ENCODE results near the gene GPR146.

GPR146 gene

GRCh38 chr7:1103789-1104515 lies 59.6 kb downstream of the GPR146 start:
- DNase-seq (ENCODE audit: low read depth in 2 of 3, low spot score in 2 of 3): no peak

GRCh38 chr7:1104516-1105179 lies 60.3 kb downstream of the GPR146 start:
- DNase-seq (ENCODE audit: low read depth in 2 of 3, low spot score in 2 of 3): no peak

- no peak for DNase-seq (ENCODE audit: low read depth in 2 of 3, low spot score in 2 of 3)
Observed at GRCh38 chr7:1105189-1105588, 60.8 kb downstream of the GPR146 start.

- no peak for DNase-seq (ENCODE audit: low read depth in 2 of 3, low spot score in 2 of 3)
Observed at GRCh38 chr7:1106063-1106792, 61.9 kb downstream of the GPR146 start.

- no peak for DNase-seq (ENCODE audit: low read depth in 2 of 3, low spot score in 2 of 3)
Observed at GRCh38 chr7:1106793-1107421, 62.6 kb downstream of the GPR146 start.

- no peak for DNase-seq (ENCODE audit: low read depth in 2 of 3, low spot score in 2 of 3)
Observed at GRCh38 chr7:1108264-1108920, 64.0 kb downstream of the GPR146 start.

Data from activated CD8-positive, alpha-beta memory T cell treated with anti-CD3 and anti-CD28 coated beads for 48 hours (primary cell).